Thoracic aorta (tissue), 2 donors: ENCODE measurements around the gene WNT6. TPM values are rescaled to one million over a fixed set of nuclear protein-coding genes. Genes with fewer than 3 reads are reported as not detected.

ENCODE experiments used
- ATAC-seq: fragments of 150-250 bp; one replicate; pipeline ENCODE4 v1.8.0; 2017; ENCODE audit warnings: low read depth; ENCODE audit not compliant: insufficient number of reproducible peaks, low FRiP score
- DNase-seq: peaks from one replicate; pipeline ENCODE4 v3.0.0-alpha.2; 2020; ENCODE audit warnings: low spot score
- H3K27ac ChIP-seq, 2 donors: fragments of 200-600 bp; sonication (generic); 1 replicate in 1 of 2; 2 replicates in 1 of 2; pipeline ENCODE4 v1.5.1; 2016; ENCODE audit warnings: mild to moderate bottlenecking in 2 of 2, moderate library complexity in 2 of 2
- H3K27me3 ChIP-seq: fragments of 200-600 bp; sonication (generic); replicated peaks from 2 replicates; pipeline ENCODE4 v1.6.0; 2016; ENCODE audit warnings: mild to moderate bottlenecking; ENCODE audit not compliant: insufficient read depth
- H3K36me3 ChIP-seq: fragments of 200-600 bp; sonication (generic); one replicate; pipeline ENCODE4 v1.5.1; 2016
- H3K4me1 ChIP-seq, 2 donors: fragments of 200-600 bp; sonication (generic); 1 replicate in 1 of 2; 2 replicates in 1 of 2; pipeline versions ENCODE4 v1.5.1 to v1.6.0; 2016; ENCODE audit warnings: low read depth in 2 of 2, mild to moderate bottlenecking in 1 of 2; ENCODE audit not compliant: control insufficient read depth in 1 of 2
- H3K4me3 ChIP-seq: fragments of 200-600 bp; sonication (generic); 2 replicates; pipeline ENCODE4 v1.5.1; 2016; ENCODE audit warnings: mild to moderate bottlenecking
- H3K9me3 ChIP-seq: fragments of 200-600 bp; sonication (generic); 2 replicates; pipeline ENCODE4 v1.5.1; 2016
- CTCF ChIP-seq: fragments of 200-600 bp; sonication (generic); IDR thresholded peaks from one replicate; pipeline ENCODE4 v1.5.1; 2019; ENCODE audit warnings: antibody characterized with exemption
- total RNA-seq, 2 donors: library from RNA; depleted of rRNA; stranded (reverse); fragments of >200 nt; gene quantifications; one replicate each; pipeline versions ENCODE4 v1.1.0 to v1.2.3, GENCODE V29; 2016

WNT6 gene
- total RNA-seq, 2 donors from 2014 or later = 0.27 to 2.5 TPM

- no peak overlapping the region for H3K4me3 ChIP-seq
- peaks cover 4 to 13% of the 10 kb centered on the region in 2 donors for H3K4me1 ChIP-seq
- no peaks in the 10 kb centered on the region for H3K9me3 ChIP-seq
- H3K27ac ChIP-seq = no peak overlapping the region
- no peaks in the 10 kb centered on the region for H3K36me3 ChIP-seq
- DNase-seq (no peak), ATAC-seq (no peak)
- H3K27me3 ChIP-seq = peaks cover 17% of the 10 kb centered on the region
- TF ChIP-seq CTCF = no peak
Measured at GRCh38 chr2:218902427-218902826, 42.8 kb downstream of the WNT6 start.

- TF ChIP-seq CTCF = no peak
- DNase-seq = no peak
- H3K4me3 ChIP-seq = no peak overlapping the region
- H3K27ac ChIP-seq = no peak overlapping the region
- H3K27me3 ChIP-seq = peaks cover 7% of the 10 kb centered on the region
- no peak for ATAC-seq
- no peaks in the 10 kb centered on the region for H3K9me3 ChIP-seq
- H3K4me1 ChIP-seq = peaks cover 0 to 1% of the 10 kb centered on the region in 2 donors
- no peaks in the 10 kb centered on the region for H3K36me3 ChIP-seq
Measured at GRCh38 chr2:218904176-218904575, 44.6 kb downstream of the WNT6 start.

- ATAC-seq = peak; percentile 84
- Histone ChIP-seq H3K27me3 (no peaks in the 10 kb centered on the region), H3K27ac (peak overlapping the region in 1 of 2 donors; percentile 3)
Measured at GRCh38 chr2:218908721-218909619, 49.4 kb downstream of the WNT6 start.

GRCh38 chr2:218910741-218911140 lies 51.1 kb downstream of the WNT6 start:
- Histone ChIP-seq H3K9me3 (no peaks in the 10 kb centered on the region), H3K27ac (no peak overlapping the region), H3K4me3 (no peak overlapping the region), H3K4me1 (peaks cover 0 to 7% of the 10 kb centered on the region in 2 donors), H3K36me3 (no peaks in the 10 kb centered on the region), H3K27me3 (no peaks in the 10 kb centered on the region)
- no peak for ATAC-seq
- TF ChIP-seq CTCF = no peak
- DNase-seq = no peak

More at GRCh38 chr2:218908721-218909619, 49.4 kb downstream of the WNT6 start:
- Histone ChIP-seq H3K36me3 (no peaks in the 10 kb centered on the region), H3K4me1 (peaks cover 0 to 7% of the 10 kb centered on the region in 2 donors), H3K4me3 (peak overlapping the region; percentile 69), H3K9me3 (no peaks in the 10 kb centered on the region)
- peak; percentile 71 for DNase-seq
- no peak for TF ChIP-seq CTCF

GRCh38 chr2:218920504-218920903 lies 60.9 kb downstream of the WNT6 start:
- no peaks in the 10 kb centered on the region for H3K9me3 ChIP-seq
- no peak for TF ChIP-seq CTCF
- H3K36me3 ChIP-seq = no peaks in the 10 kb centered on the region
- ATAC-seq = no peak
- H3K27me3 ChIP-seq = no peaks in the 10 kb centered on the region
- no peak overlapping the region for H3K27ac ChIP-seq
- no peaks in the 10 kb centered on the region for H3K4me1 ChIP-seq
- no peak for DNase-seq
- no peak overlapping the region for H3K4me3 ChIP-seq

Other genes starting within 250 kb of the WNT6 start
- gene ZNF142, start 200.2 kb upstream of the WNT6 start, total RNA-seq = 10 to 100 TPM; 27.9 to 47.9 TPM
- gene BCS1L, start 200.1 kb upstream of the WNT6 start, total RNA-seq = 10 to 100 TPM; 30.2 to 40.1 TPM
- gene RNF25, start 187.8 kb upstream of the WNT6 start, total RNA-seq = 10 to 100 TPM; 19.0 to 30.3 TPM
- 10 to 100 TPM; 26.0 to 55.4 TPM for gene STK36, start 187.7 kb upstream of the WNT6 start, total RNA-seq
- 10 to 100 TPM; 10.8 to 24.1 TPM for gene TTLL4, start 149.0 kb upstream of the WNT6 start, total RNA-seq
- gene CYP27A1, start 77.7 kb upstream of the WNT6 start, total RNA-seq = 10 to 100 TPM; 31.6 to 37.8 TPM
- under 1 TPM in 1 of 2 donors, not detected in 1; 0.28 TPM for gene PRKAG3, start 28.0 kb upstream of the WNT6 start, total RNA-seq
- 1 to 10 TPM in 1 of 2 donors, not detected in 1; 1.6 TPM for gene WNT10A, start 21.0 kb downstream of the WNT6 start, total RNA-seq
- not detected for gene CDK5R2, start 99.9 kb downstream of the WNT6 start, total RNA-seq
- not detected for gene FEV, start 125.4 kb downstream of the WNT6 start, total RNA-seq
- not detected for gene CRYBA2, start 133.6 kb downstream of the WNT6 start, total RNA-seq
- gene CFAP65, start 181.7 kb downstream of the WNT6 start, total RNA-seq = not detected
- gene IHH, start 201.1 kb downstream of the WNT6 start, total RNA-seq = 1 to 10 TPM in 1 of 2 donors, not detected in 1; 1.6 TPM